Astrocyte of the spinal cord (primary cell): Measurements from ENCODE around the gene ITGAE.

ENCODE experiments used
- DNase-seq: peaks from one replicate; pipeline ENCODE4 v3.0.0; 2011; ENCODE audit warnings: low read depth, low spot score
- H3K4me3 ChIP-seq: 2 replicates; pipeline ENCODE4 v1.5.1; 2011; ENCODE audit warnings: low read depth, mild to moderate bottlenecking, low read length, moderate library complexity
- CTCF ChIP-seq: IDR thresholded peaks from 2 replicates; pipeline ENCODE4 v1.5.1; 2012; ENCODE audit warnings: low read depth, mild to moderate bottlenecking, low read length, inconsistent platforms
- in situ Hi-C: cut with HindIII; loops from 2 replicates; pipeline ENCODE4 v1.10.0; 2017; ENCODE audit warnings: low sequenced_read_pairs

Gene ITGAE, protein sequence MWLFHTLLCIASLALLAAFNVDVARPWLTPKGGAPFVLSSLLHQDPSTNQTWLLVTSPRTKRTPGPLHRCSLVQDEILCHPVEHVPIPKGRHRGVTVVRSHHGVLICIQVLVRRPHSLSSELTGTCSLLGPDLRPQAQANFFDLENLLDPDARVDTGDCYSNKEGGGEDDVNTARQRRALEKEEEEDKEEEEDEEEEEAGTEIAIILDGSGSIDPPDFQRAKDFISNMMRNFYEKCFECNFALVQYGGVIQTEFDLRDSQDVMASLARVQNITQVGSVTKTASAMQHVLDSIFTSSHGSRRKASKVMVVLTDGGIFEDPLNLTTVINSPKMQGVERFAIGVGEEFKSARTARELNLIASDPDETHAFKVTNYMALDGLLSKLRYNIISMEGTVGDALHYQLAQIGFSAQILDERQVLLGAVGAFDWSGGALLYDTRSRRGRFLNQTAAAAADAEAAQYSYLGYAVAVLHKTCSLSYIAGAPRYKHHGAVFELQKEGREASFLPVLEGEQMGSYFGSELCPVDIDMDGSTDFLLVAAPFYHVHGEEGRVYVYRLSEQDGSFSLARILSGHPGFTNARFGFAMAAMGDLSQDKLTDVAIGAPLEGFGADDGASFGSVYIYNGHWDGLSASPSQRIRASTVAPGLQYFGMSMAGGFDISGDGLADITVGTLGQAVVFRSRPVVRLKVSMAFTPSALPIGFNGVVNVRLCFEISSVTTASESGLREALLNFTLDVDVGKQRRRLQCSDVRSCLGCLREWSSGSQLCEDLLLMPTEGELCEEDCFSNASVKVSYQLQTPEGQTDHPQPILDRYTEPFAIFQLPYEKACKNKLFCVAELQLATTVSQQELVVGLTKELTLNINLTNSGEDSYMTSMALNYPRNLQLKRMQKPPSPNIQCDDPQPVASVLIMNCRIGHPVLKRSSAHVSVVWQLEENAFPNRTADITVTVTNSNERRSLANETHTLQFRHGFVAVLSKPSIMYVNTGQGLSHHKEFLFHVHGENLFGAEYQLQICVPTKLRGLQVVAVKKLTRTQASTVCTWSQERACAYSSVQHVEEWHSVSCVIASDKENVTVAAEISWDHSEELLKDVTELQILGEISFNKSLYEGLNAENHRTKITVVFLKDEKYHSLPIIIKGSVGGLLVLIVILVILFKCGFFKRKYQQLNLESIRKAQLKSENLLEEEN

GRCh38 chr17:3800362-3801271 is at the start of gene ITGAE:
Gene ITGAE (minus strand): TSS chr17:3801188. CDS start chr17:3801144, 44 bp downstream.
- DNase-seq: no peak
- H3K4me3 ChIP-seq: no peak within 1 kb of the TSS
- TF ChIP-seq CTCF: no peak
- in situ Hi-C loops: no loop called here

- no peak for DNase-seq
- TF ChIP-seq CTCF: no peak
- no peak overlapping the region for H3K4me3 ChIP-seq
- in situ Hi-C loops: no loop called here
Observed at GRCh38 chr17:3848229-3848835, 47.3 kb upstream of the ITGAE start.

- in situ Hi-C loops: no loop called here
- no peak for TF ChIP-seq CTCF
- DNase-seq: no peak
- H3K4me3 ChIP-seq: no peak overlapping the region
Observed at GRCh38 chr17:3847165-3847670, 46.2 kb upstream of the ITGAE start.

DNA sequence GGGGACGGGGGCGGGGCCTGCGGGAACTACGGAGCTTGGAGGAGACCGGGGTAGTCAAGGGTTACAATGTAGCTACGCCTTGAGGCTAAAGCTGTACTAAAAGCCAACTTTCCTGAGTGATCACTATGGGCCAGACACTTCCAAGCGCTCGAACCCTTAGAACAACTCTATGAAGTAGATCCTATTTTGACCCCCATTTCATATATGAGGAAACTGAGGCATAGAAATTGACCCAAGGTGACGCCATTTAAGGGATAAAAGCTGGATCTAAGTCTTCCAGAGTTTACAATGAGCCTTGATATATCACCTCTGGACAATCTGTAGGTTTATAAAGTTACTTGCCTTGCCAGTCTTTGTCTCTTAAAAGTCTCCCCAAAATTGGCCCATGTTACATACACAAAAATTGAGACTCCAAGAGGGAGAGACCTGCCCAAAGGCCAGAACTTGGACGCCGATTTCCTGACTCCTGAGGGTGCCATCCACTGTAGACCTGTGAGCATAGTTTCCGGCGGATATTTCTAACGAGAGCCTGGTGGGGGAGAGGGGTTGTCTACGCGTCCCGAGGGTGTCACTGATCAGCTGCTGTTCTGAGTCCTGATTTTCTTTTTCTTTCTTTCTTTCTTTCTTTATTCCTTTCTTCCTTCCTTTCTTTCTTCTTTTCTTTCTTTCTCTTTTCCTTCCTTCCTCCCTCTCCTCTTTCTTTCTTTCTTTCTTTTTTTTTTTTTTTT is 45.6 kb upstream of the ITGAE start:
- no peak for DNase-seq
- in situ Hi-C loops: no loop called here
- no peak overlapping the region for H3K4me3 ChIP-seq
- no peak for TF ChIP-seq CTCF

- peak; percentile 94 for DNase-seq
- TF ChIP-seq CTCF: peak; percentile 84
- in situ Hi-C loops: no loop called here
- peak within 1 kb of the TSS; percentile 87 for H3K4me3 ChIP-seq
Observed at GRCh38 chr17:3845621-3846436, 44.8 kb upstream of the ITGAE start, which contains the start of gene NCBP3. Gene NCBP3 (minus strand): TSS chr17:3846246. CDS start chr17:3846223, 23 bp downstream.
